Suprapubic skin (tissue), 4 donors: ENCODE measurements around the gene GRIN2A. TPM values are rescaled to one million over a fixed set of nuclear protein-coding genes. Genes with fewer than 3 reads are reported as not detected.

Experiments used
- DNase-seq, 2 donors: peaks; one replicate each; pipeline ENCODE4 v3.0.0-alpha.2; 2019; ENCODE audit warnings: low spot score in 2 of 2
- H3K27ac ChIP-seq: fragments of 200-600 bp; sonication (generic); one replicate; pipeline ENCODE4 v1.5.1; 2019
- H3K27me3 ChIP-seq: fragments of 200-600 bp; sonication (generic); one replicate; pipeline ENCODE4 v1.5.1; 2019
- H3K36me3 ChIP-seq: fragments of 200-600 bp; sonication (generic); one replicate; pipeline ENCODE4 v1.5.1; 2019
- H3K4me1 ChIP-seq: fragments of 200-600 bp; sonication (generic); one replicate; pipeline ENCODE4 v1.5.1; 2019
- H3K4me3 ChIP-seq: fragments of 200-600 bp; sonication (generic); one replicate; pipeline ENCODE4 v1.5.1; 2019; ENCODE audit warnings: mild to moderate bottlenecking
- H3K9me3 ChIP-seq: fragments of 200-600 bp; sonication (generic); one replicate; pipeline ENCODE4 v1.5.1; 2019
- CTCF ChIP-seq, 2 donors: fragments of 200-600 bp in 1 of 2; fragments of 450-650 bp in 1 of 2; sonication (generic) in 1 of 2; IDR thresholded peaks; one replicate each; pipeline ENCODE4 v1.5.1; 2016 to 2019; ENCODE audit warnings: antibody characterized with exemption in 2 of 2, mild to moderate bottlenecking in 1 of 2, moderate library complexity in 1 of 2
- EP300 ChIP-seq: sonication (generic); formaldehyde crosslinking; IDR thresholded peaks from one replicate; pipeline ENCODE4 v1.6.1; 2017; ENCODE audit warnings: antibody characterized with exemption
- POLR2A ChIP-seq, 2 donors: fragments of 450-650 bp; IDR thresholded peaks; one replicate each; pipeline ENCODE4 v1.6.1; 2017; ENCODE audit warnings: antibody characterized with exemption in 2 of 2, mild to moderate bottlenecking in 2 of 2, moderate library complexity in 2 of 2
- POLR2AphosphoS5 ChIP-seq, 3 donors: sonication (generic); formaldehyde crosslinking; IDR thresholded peaks; one replicate each; pipeline ENCODE4 v1.6.1; 2017; ENCODE audit warnings: antibody characterized with exemption in 3 of 3
- WGBS: methylation state at CpG from one replicate; pipeline ENCODE4 v1.1.5; 2018; 5-methylcytosine and 5-hydroxymethylcytosine counted together
- total RNA-seq, 4 donors: library from RNA; depleted of rRNA; stranded (reverse); fragments of >200 nt; gene quantifications; one replicate each; pipeline ENCODE4 v1.1.0, GENCODE V29; 2016

GRIN2A gene
- total RNA-seq, 4 donors from 2014 or later = 0.08 to 5.4 (median 1.3) TPM

GRCh38 chr16:9708972-9709620 lies 473.1 kb downstream of the GRIN2A start:
- Histone ChIP-seq H3K4me1 (no peaks in the 10 kb centered on the region), H3K9me3 (no peaks in the 10 kb centered on the region), H3K4me3 (no peak overlapping the region), H3K27ac (no peak overlapping the region), H3K27me3 (peaks cover 2% of the 10 kb centered on the region), H3K36me3 (no peaks in the 10 kb centered on the region)
- WGBS = 72% methylated on average over 5 of the region's 5 CpGs
- no peak for TF ChIP-seq CTCF (IDR thresholded peaks at IDR 0.05)
- no peak for TF ChIP-seq POLR2AphosphoS5 (IDR thresholded peaks at IDR 0.05)
- TF ChIP-seq EP300 = no peak
- TF ChIP-seq POLR2A (IDR thresholded peaks at IDR 0.05) = no peak
- no peak for DNase-seq

DNA sequence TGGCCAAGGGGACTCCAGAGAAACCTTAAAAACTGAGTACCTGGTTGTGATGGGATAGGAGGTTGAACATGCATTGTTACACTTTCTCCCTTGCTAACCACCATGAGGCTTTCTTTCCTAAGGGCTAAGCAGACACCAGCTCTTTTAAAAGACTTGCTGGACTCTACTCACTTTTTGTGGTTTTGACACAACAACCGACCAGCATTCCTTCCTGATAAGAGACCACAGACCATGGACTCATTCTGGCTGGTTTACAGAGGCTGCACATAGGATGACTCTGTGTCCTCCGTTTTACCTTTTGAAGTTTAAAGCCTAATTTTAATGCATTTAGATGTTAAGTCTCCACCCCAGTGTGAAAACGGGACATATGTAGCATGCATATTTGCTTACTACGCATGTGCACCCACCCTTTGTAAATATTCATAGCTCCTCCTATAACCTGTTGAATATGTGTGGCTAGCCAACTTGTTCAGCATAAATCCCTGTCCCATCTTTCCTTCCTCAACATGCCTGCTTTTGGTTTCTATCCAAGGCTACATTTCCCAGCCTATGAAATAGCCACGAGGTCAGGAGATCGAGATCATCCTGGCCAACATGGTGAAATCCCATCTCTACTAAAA lies 475.9 kb downstream of the GRIN2A start:
- Histone ChIP-seq H3K4me1 (no peaks in the 10 kb centered on the region), H3K27me3 (peaks cover 2% of the 10 kb centered on the region), H3K27ac (no peak overlapping the region), H3K36me3 (no peaks in the 10 kb centered on the region), H3K9me3 (no peaks in the 10 kb centered on the region), H3K4me3 (no peak overlapping the region)
- TF ChIP-seq POLR2A (IDR thresholded peaks at IDR 0.05) (no peak), POLR2AphosphoS5 (IDR thresholded peaks at IDR 0.05) (no peak), CTCF (IDR thresholded peaks at IDR 0.05) (no peak), EP300 (no peak)
- no peak for DNase-seq
- WGBS = 88% methylated on average over 6 of the region's 6 CpGs

DNA sequence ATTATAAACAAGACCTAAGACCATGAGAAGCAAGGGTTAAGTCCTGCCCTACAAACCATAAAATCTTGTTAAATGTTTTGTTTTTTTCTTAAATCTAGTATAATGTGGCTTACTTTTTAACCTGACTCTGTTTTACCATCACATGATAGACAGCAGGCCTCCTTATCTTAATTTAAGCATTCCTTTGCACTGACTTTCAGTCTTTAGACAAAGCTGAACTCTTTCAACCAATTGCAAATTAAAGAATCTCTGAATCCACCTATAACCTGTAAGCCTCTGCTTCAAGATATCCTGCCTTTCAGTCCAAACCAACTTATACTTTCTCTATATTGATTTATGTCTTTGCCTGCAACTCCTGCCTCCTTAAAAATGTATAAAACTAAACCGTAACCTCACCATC lies 478.5 kb downstream of the GRIN2A start:
- no peaks in the 10 kb centered on the region for H3K4me1 ChIP-seq
- H3K27me3 ChIP-seq = peaks cover 2% of the 10 kb centered on the region
- no peaks in the 10 kb centered on the region for H3K36me3 ChIP-seq
- TF ChIP-seq CTCF (IDR thresholded peaks at IDR 0.05) (no peak), POLR2AphosphoS5 (IDR thresholded peaks at IDR 0.05) (no peak), POLR2A (IDR thresholded peaks at IDR 0.05) (no peak), EP300 (no peak)
- H3K4me3 ChIP-seq = no peak overlapping the region
- DNase-seq = no peak
- no peaks in the 10 kb centered on the region for H3K9me3 ChIP-seq
- 38% methylated on average over 1 of the region's 1 CpG for WGBS
- no peak overlapping the region for H3K27ac ChIP-seq

Other genes with a start within 250 kb of the GRIN2A start
- gene ATF7IP2, start 203.6 kb upstream of the GRIN2A start, total RNA-seq = 10 to 100 TPM in 2 of 4 donors, 1 to 10 TPM in 2; 2.8 to 22.6 (median 10.1) TPM